ENCODE data around the gene OR1D5. TPM values are rescaled to one million over a fixed set of nuclear protein-coding genes. Genes with fewer than 3 reads are reported as not detected.
"Not testable (repeated sequence)": the region's sequence is repeated elsewhere in the genome, so short reads cannot be mapped to it uniquely, and the experiment has no call there.

Gene OR1D5
- polyA plus RNA-seq, 1 experiment = not detected

- H3K4me3 ChIP-seq (ENCODE audit: low read depth, low read length) = no peak overlapping the region
- ChIA-PET CTCF (no interaction called here), POLR2A (no interaction called here)
- H3K27me3 ChIP-seq (ENCODE audit: control insufficient read depth, insufficient read depth, low read length) = no peaks in the 10 kb centered on the region
- no peaks in the 10 kb centered on the region for H3K36me3 ChIP-seq (ENCODE audit: control insufficient read depth, insufficient read depth, low read length)
- TF ChIP-seq CTCF (IDR thresholded peaks at IDR 0.05; ENCODE audit: insufficient read depth, low read depth, low read length) = no peak
- DNase-seq (ENCODE audit: low read depth) = no peak
These were observed 28.9 kb downstream of the OR1D5 start for GRCh38 chr17:3034578-3034920.

GRCh38 chr17:3033741-3034577, 29.4 kb downstream of the OR1D5 start:
- POLR2A ChIA-PET = no interaction called here

GRCh38 chr17:3033248-3033640, 30.2 kb downstream of the OR1D5 start:
- POLR2A ChIA-PET = no interaction called here
- CTCF ChIA-PET = no interaction called here

More at GRCh38 chr17:3033741-3034577, 29.4 kb downstream of the OR1D5 start:
- Histone ChIP-seq H3K36me3 (ENCODE audit: control insufficient read depth, insufficient read depth, low read length) (no peaks in the 10 kb centered on the region), H3K4me3 (ENCODE audit: low read depth, low read length) (no peak overlapping the region), H3K27me3 (ENCODE audit: control insufficient read depth, insufficient read depth, low read length) (no peaks in the 10 kb centered on the region)
- TF ChIP-seq CTCF (IDR thresholded peaks at IDR 0.05; ENCODE audit: insufficient read depth, low read depth, low read length) = no peak
- DNase-seq (ENCODE audit: low read depth) = no peak
- CTCF ChIA-PET = no interaction called here

GRCh38 chr17:3032258-3033247, 30.9 kb downstream of the OR1D5 start:
- ChIA-PET CTCF (no interaction called here), POLR2A (no interaction called here)
- Histone ChIP-seq H3K36me3 (ENCODE audit: control insufficient read depth, insufficient read depth, low read length) (no peaks in the 10 kb centered on the region), H3K4me3 (ENCODE audit: low read depth, low read length) (no peak overlapping the region), H3K27me3 (ENCODE audit: control insufficient read depth, insufficient read depth, low read length) (no peaks in the 10 kb centered on the region)
- no peak for TF ChIP-seq CTCF (IDR thresholded peaks at IDR 0.05; ENCODE audit: insufficient read depth, low read depth, low read length)
- DNase-seq (ENCODE audit: low read depth) = no peak

More at GRCh38 chr17:3033248-3033640, 30.2 kb downstream of the OR1D5 start:
- TF ChIP-seq CTCF (IDR thresholded peaks at IDR 0.05; ENCODE audit: insufficient read depth, low read depth, low read length) = no peak
- DNase-seq (ENCODE audit: low read depth) = no peak
- Histone ChIP-seq H3K27me3 (ENCODE audit: control insufficient read depth, insufficient read depth, low read length) (no peaks in the 10 kb centered on the region), H3K36me3 (ENCODE audit: control insufficient read depth, insufficient read depth, low read length) (no peaks in the 10 kb centered on the region), H3K4me3 (ENCODE audit: low read depth, low read length) (no peak overlapping the region)

GRCh38 chr17:3030852-3031470, 32.4 kb downstream of the OR1D5 start:
- POLR2A ChIA-PET = not testable (repeated sequence)

More at GRCh38 chr17:3030852-3031470, 32.4 kb downstream of the OR1D5 start:
- DNase-seq (ENCODE audit: low read depth); H3K4me3 ChIP-seq (ENCODE audit: low read depth, low read length); H3K27me3 ChIP-seq (ENCODE audit: control insufficient read depth, insufficient read depth, low read length); H3K36me3 ChIP-seq (ENCODE audit: control insufficient read depth, insufficient read depth, low read length): not testable (repeated sequence)
- CTCF ChIA-PET = interaction anchor here (1.3 kb wide), 1 partner anchor 18 kb away, joined by 3 read pairs; no protein-coding TSS in a partner anchor
